NCI-H460 (cell line): ENCODE results near the gene BRD1. TPM values are rescaled to one million over a fixed set of nuclear protein-coding genes. Genes with fewer than 3 reads are reported as not detected.

ENCODE experiments used
- DNase-seq: peaks from one replicate; pipeline ENCODE4 v3.0.0-alpha.2; 2016; ENCODE audit warnings: low read depth; ENCODE audit errors: extremely low read depth
- polyA plus RNA-seq: library from polyadenylated mRNA; depleted of rRNA; stranded (reverse); fragments of >200 nt; gene quantifications from 2 replicates; pipeline ENCODE4 v1.2.3, GENCODE V29; 2014; cell fraction: nucleus; rRNA removed
- total RNA-seq: library from RNA; depleted of rRNA; stranded (reverse); fragments of >200 nt; shearing (Covaris generic); gene quantifications from 2 replicates; pipeline ENCODE4 v1.2.3, GENCODE V29; 2014; rRNA removed

The BRD1 gene
- total RNA-seq = 15.5 and 16.7 TPM in 2 replicates
- 26.6 and 32.2 TPM in 2 replicates for polyA plus RNA-seq

- DNase-seq = peak; percentile 38
Observed at GRCh38 chr22:49827853-49828598, at the start of gene BRD1. Gene BRD1, minus strand, starts transcription at chr22:49827873. Its CDS starts 3,556 bp downstream, at chr22:49824317.

DNA sequence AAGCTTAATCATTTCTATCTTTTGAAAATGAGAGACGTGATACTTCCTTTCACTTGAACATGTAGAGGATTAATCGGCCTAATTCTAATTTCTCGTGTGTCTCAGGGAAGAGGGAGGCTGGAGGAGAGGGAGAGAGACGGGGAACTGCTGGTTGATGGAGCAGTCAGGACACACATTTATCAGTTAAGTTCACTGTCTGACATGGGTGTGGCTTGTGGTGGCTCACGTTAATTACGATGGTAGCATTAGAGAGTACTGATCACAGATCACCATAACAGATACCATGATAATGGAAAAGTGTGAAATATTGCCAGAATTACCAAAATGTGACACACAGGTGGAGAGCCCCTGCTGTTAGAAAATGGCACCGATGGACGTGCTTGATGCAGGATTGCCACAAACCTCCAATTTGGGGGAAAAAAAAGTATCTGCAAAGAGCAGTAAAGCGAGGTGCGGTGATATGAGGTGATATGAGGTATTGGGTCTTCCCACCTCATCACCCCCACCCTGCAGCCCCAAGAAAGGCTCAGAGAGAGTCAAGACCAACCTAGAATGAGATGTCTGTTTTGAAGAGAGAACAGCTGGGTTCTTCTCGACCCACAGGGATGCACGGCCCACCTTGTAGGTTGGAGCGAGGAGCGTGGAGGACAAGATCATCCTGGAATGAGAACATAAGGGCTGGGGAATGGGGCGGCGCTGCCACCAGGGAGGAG lies 45.7 kb upstream of the BRD1 start:
- DNase-seq = no peak

DNA sequence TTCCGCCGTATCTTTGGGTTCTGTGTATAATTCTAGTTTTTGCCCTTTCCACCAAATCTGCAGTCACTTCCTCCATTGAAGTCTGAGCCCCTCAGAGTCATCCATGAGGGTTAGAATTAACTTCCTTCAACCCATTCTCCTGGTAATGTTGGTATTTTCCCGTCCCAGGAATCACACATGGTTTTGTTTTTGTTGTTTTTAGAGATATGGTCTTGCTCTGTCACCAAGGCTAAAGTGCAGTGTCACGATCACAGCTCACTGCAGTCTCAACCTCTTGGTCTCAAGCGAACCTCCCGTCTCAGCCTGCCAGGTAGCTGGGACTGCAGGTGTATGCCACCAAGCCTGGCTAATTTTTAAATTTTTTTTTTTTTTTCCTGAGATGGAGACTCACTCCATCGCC lies 44.7 kb upstream of the BRD1 start:
- DNase-seq = no peak

- no peak for DNase-seq
Observed at GRCh38 chr22:49871482-49871881, 43.8 kb upstream of the BRD1 start.

DNA sequence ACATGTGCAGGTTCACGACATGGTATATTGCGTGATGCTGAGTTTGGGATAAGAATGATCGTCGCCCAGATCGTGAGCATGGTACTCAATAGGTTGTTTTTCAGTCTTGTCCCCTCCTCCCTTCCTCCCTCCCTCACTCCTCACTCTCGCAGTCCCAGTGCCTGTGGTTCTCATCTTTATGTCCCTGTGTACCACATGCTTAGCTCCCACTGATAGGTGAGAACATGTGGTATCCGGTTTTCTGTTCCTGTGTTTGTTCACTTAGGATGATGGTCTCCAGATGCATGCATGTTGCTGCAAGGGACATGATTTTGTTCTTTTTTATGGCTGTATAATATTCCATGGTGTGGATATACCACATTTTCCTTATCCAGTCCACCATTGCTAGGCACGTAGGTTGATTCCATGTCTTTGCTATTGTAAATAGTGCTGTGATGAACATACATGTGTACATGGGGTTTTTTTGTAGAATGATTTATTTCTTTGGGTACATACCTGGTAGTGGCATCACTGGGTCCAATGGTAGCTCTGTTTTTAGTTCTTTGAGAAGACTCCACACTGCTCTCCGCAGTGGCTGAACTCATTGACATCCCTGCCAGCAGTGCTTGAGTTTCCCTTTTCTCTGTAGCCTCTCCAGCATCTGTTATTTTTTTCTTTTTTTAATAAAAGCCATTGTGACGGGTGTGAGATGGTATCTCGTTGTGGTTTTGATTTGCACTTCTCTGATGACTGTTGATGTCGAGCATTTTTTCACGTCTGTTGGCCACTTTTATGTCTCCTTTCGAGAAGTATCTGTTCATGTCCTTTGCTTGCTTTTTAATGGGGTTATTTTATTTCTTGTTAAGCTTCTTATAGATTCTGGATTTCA lies 42.4 kb upstream of the BRD1 start:
- DNase-seq = no peak

GRCh38 chr22:49869086-49869830 lies 41.6 kb upstream of the BRD1 start:
- DNase-seq = no peak

- DNase-seq = no peak
Observed at GRCh38 chr22:49867303-49868265, 39.9 kb upstream of the BRD1 start.

DNA sequence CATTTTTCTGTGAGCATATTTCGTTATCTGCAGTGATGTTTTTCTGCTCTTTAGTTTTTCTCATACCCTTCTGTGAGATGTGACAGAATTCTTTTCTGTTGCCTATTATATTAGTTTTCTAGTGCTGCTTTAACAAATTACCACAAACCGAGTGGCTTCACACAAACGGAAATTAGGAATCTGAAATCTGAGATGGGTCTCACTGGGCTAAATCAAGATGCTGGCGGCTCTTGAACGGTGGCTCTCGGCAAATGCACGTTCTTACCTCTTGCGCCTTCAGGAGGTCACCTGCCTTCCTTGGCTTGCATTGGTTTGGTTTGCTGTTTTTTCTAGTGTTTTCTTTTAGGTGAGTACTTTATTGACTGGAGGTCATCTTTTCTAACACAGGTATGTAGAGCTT lies 39.0 kb upstream of the BRD1 start:
- no peak for DNase-seq

DNA sequence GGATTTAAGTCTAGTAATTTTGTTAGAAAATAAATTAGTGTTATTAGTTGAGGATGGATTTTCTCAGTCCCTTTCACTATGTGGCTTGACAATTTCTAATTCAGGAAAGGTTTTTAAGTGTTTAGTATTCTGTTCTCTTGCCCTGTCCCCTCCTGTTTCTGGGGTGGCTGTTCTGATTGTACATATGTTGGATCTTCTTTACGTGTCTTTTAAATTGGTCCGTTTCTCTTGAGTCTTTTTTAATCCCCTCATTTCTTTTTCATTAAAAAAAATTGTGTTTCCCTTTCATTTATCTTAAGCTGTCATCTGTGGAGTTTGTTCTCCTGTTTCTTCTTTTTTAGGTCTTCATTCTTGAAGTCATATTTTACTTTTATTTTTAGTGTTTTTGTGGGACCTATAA lies 38.5 kb upstream of the BRD1 start:
- DNase-seq = no peak

GRCh38 chr22:49865156-49865555 lies 37.5 kb upstream of the BRD1 start:
- DNase-seq = no peak

DNA sequence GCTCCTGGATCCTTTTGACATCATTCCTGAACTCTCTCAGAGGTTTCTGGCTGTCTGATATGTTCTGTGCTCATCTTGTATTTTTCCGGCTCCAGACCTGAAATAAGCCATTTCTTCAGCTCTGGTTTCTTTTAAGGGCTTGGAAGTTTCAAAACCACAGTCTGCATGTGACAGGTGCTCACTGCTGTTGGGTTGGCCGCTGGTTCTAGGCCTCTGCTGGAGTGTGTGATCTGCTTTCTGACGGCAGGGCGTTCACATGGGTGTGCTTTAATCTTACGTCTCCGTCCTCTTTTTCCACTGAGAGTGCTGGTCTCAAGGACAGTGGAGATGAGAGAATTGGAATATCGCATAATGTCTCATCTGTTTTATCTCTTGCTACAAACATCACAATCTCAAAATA lies 36.3 kb upstream of the BRD1 start:
- no peak for DNase-seq

DNA sequence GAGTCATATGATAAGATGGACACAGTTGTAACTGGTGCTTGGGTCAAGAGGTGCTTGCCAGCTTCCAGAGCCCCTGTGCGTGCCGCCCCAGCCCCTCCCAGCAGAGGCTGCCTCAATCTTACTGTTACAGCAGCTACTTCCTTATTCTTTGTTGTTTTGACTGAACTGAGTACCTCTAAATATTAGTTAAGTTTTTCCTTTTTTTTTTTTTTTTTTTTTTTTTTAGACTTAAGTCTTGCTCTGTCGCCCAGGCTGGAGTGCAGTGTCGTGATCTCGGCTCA lies 34.8 kb upstream of the BRD1 start:
- DNase-seq = no peak

DNA sequence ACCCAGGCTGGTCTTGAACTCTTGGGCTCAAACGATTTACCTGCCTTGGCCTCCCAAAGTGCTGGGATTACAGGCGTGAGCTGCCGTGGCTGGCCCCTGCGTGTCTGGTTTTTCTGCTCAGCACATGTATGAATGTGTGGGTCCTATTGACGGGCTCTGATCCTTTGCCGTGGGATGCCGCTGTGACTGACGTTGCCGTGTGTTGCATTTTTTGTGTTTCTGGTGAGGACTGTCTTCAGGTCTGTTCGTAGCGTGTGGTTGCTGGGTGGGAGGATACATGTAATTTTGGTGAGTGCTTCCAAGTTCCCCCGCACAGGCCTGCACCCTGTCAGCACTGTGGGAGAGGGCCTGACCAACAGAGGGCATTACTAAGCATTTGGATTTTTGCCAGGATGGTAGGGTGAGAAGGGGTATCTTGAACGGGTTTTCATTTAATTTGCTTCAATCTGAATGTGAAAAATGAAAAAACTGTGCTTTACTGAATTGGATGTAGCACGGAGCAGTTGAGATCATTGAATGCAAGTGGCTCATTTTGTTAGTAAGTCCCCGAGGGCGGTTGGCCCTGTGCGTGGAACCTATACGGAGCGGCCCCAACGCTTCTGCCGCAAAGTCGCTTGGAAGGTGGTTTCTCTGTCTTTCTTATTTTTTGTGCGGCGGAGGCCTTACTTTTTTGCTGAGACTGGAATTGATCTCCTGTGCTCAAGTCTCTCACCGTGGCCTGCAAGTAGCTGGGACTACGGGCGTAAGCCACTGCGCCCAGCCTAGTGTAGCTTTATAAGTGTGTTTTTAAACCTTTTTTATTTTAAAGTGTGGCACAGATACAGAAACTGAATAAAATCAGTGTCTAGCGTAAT lies 34.2 kb upstream of the BRD1 start:
- no peak for DNase-seq

- DNase-seq = no peak
Observed at GRCh38 chr22:49858827-49859226, 31.2 kb upstream of the BRD1 start.

GRCh38 chr22:49856766-49857618 lies 29.3 kb upstream of the BRD1 start:
- DNase-seq = no peak

DNA sequence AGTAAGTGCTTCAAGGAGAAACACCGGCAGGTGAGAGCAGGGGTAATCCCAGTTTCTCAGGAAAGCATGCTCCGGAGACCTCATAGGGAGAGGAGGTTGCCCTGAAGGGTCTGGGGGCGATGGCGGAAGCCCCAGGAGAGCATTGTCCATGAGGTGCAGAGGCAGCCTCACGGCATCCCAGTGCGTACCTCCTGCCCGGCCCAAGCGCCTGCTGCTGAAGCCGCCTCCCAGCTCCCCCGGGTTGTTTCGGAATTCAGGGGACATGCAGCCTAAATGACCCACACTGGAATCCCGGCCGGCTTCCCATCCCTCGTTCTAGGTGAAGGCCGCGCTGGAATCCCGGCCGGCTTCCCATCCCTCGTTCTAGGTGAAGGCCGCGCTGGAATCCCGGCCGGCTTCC lies 28.7 kb upstream of the BRD1 start:
- no peak for DNase-seq

DNA sequence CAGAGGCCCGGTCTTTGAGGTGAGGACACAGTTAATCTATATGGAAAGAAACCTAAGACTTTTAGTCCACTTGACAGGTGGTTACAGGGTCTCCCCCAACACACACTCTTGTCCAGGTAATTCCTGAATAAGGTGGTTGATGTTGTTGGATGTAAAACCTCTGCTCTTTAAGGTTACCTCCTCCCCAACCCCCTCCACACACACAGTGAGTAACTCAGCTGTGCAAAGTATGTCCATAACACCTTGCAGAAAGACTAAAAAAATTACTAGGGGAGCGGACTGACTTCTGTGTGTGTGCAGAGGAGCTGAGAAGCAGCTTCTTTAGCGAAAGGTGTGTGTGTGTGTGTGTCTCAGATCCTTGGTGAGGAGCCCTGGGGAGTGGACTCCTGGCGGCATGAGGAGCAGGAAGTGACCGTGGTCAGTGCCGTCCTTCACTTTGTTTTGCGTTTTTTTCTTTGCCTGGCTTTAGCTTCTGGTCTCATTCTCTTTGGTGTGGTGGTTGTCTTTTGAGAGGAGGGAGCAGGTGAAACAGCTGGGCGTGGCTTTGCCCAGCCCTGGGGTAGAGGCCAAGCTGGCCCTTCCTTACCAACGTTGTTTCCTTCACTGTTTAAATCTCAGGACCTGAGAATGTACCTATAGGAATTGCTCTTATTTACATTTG lies 27.7 kb upstream of the BRD1 start:
- no peak for DNase-seq
